Activated naive CD8-positive, alpha-beta T cell (primary cell): ENCODE data around the gene RTCA.
"Not testable (repeated sequence)": the region's sequence is repeated elsewhere in the genome, so short reads cannot be mapped to it uniquely, and the experiment has no call there.

Source experiments
- H3K27ac Mint-ChIP-seq: one replicate; pipeline ENCODE4 v1.8.0; 2021; ENCODE audit warnings: mixed read lengths
- H3K27me3 Mint-ChIP-seq: one replicate; pipeline ENCODE4 v1.8.0; 2021; ENCODE audit warnings: mixed read lengths
- H3K36me3 Mint-ChIP-seq: one replicate; pipeline ENCODE4 v1.8.0; 2021; ENCODE audit warnings: mixed read lengths
- H3K4me1 Mint-ChIP-seq: one replicate; pipeline ENCODE4 v1.8.0; 2021; ENCODE audit warnings: low read depth, mixed read lengths
- H3K4me3 Mint-ChIP-seq: one replicate; pipeline ENCODE4 v1.8.0; 2021; ENCODE audit warnings: mild to moderate bottlenecking, mixed read lengths
- H3K9me3 Mint-ChIP-seq: one replicate; pipeline ENCODE4 v1.8.0; 2021; ENCODE audit warnings: low read depth, mixed read lengths

RTCA gene

DNA sequence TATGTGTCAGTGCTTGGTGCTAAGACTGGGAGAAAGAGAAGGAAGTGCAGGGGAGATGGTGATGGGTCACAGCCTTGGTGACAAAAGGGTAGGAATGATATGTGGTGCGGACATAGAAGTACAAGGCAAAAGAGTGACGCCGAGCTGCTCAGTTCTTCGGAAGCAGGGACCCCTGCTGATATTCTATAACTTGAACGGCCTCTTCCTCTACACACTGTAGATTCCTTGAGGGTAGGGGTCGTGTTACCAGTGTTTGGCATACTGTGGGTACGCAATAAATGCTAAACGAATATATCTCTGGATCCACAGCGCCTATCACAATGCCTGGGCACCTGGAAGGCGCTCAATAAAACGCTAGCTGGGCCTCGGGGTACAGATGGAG lies 16.9 kb upstream of the RTCA start:
- Mint-ChIP-seq H3K4me1 (peaks cover 20% of the 10 kb centered on the region), H3K27me3 (no peaks in the 10 kb centered on the region), H3K4me3 (no peak overlapping the region), H3K9me3 (no peaks in the 10 kb centered on the region), H3K27ac (no peak overlapping the region), H3K36me3 (no peaks in the 10 kb centered on the region)

DNA sequence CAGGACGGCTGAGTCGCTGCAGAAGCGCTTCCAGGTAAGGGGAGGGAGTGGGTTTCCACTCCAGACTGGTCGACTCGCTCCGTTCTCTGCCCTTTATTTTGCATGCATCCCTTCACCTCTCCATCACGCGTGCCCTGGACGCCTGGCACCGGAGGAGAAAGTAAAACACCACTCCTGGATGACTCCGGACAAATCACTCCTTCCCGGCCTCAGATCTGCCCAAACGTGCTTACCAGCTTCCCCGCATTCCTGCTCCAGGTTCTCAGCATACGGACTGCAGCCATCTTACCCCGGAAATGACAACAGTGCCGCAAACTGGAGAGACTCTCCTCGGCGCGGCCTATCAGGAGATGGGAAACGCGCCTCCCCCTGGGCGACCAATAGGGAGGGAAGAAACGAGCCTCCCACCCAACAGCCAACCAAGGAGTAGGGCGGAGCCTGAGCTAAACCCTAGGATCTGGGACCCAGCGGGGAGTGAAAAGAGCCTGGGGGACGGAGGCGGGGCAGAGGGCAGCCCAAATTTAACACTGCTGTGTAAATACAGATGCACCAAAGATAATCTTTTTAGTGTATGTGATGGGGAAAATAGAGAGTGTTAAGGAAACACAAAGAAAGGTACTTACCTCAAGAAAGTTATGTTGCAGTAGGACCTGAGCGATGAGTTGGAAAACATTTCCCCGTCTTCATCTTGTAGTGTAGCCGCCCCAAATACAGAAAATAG lies 16.3 kb upstream of the RTCA start, which contains the start of gene DBT:
TSS of gene DBT (minus strand) at position 298 of the 721 bp plus-strand sequence. CDS start at position 284, 14 bp downstream.
- H3K4me1 Mint-ChIP-seq, result peaks cover 18% of the 10 kb centered on the region
- H3K27me3 Mint-ChIP-seq, result no peaks in the 10 kb centered on the region
- H3K9me3 Mint-ChIP-seq, result no peaks in the 10 kb centered on the region
- peak within 1 kb of the TSS; percentile 55 for H3K27ac Mint-ChIP-seq
- no peak within 1 kb of the TSS for H3K4me3 Mint-ChIP-seq
- H3K36me3 Mint-ChIP-seq, result no peaks in the 10 kb centered on the region

- Mint-ChIP-seq H3K27me3 (no peaks in the 10 kb centered on the region), H3K27ac (peak overlapping the region; percentile 55), H3K9me3 (no peaks in the 10 kb centered on the region), H3K4me1 (peaks cover 16% of the 10 kb centered on the region), H3K4me3 (no peak overlapping the region), H3K36me3 (no peaks in the 10 kb centered on the region)
Measured at GRCh38 chr1:100250264-100250663, 15.8 kb upstream of the RTCA start.

GRCh38 chr1:100250807-100251206 lies 15.2 kb upstream of the RTCA start:
- Mint-ChIP-seq H3K27ac (peak overlapping the region; percentile 55), H3K27me3 (no peaks in the 10 kb centered on the region)

DNA sequence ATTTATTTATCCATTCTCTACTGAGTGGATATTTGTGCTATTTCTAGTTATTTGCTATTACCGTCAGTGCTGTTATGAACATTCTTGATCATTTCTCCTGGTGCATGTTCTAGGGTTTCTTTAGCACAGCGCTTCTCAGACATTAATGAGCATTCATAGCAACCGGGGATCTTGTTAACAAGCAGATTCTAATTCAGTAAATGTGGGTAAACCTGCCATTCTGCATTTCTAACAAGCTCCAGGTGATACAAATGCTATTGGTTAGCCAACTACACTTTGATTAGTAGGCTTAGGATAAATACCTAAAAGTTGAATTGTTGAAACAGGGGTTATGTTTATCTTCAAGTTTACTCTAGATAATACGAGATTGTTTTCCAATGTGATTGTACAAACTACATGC lies 13.1 kb upstream of the RTCA start:
- H3K36me3 Mint-ChIP-seq, result no peaks in the 10 kb centered on the region
- peaks cover 2% of the 10 kb centered on the region for H3K4me1 Mint-ChIP-seq
- H3K4me3 Mint-ChIP-seq, result no peak overlapping the region
- H3K27me3 Mint-ChIP-seq, result no peaks in the 10 kb centered on the region
- no peaks in the 10 kb centered on the region for H3K9me3 Mint-ChIP-seq
- no peak overlapping the region for H3K27ac Mint-ChIP-seq

More at GRCh38 chr1:100250807-100251206, 15.2 kb upstream of the RTCA start:
- peaks cover 12% of the 10 kb centered on the region for H3K4me1 Mint-ChIP-seq
- H3K9me3 Mint-ChIP-seq, result no peaks in the 10 kb centered on the region
- H3K4me3 Mint-ChIP-seq, result no peak overlapping the region
- no peaks in the 10 kb centered on the region for H3K36me3 Mint-ChIP-seq

DNA sequence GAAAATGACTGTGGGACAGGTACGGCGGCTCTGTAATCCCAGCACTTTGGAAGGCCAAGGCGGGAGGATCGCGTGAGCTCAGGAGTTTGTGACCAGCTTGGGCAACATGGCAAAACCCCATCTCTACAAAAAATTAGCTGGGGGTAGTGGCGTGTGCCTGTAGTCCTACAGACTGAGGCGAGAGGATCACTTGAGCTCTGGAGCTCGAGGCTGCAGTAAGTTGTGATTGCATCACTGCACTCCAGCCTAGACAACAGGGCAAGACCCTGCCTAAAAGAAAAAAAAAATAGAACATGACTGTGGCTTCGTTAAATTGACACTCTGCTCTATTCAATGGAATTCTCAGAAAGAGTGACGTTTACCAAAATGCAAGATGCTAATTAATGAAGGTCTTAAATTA lies 12.5 kb upstream of the RTCA start:
- Mint-ChIP-seq H3K36me3 (no peaks in the 10 kb centered on the region), H3K4me1 (peaks cover 2% of the 10 kb centered on the region), H3K4me3 (no peak overlapping the region), H3K27me3 (no peaks in the 10 kb centered on the region), H3K9me3 (no peaks in the 10 kb centered on the region), H3K27ac (no peak overlapping the region)

- not testable (repeated sequence) for H3K27me3 Mint-ChIP-seq, H3K9me3 Mint-ChIP-seq, H3K36me3 Mint-ChIP-seq, H3K4me1 Mint-ChIP-seq, H3K27ac Mint-ChIP-seq, H3K4me3 Mint-ChIP-seq
Measured at GRCh38 chr1:100256273-100256672, 9.7 kb upstream of the RTCA start.

DNA sequence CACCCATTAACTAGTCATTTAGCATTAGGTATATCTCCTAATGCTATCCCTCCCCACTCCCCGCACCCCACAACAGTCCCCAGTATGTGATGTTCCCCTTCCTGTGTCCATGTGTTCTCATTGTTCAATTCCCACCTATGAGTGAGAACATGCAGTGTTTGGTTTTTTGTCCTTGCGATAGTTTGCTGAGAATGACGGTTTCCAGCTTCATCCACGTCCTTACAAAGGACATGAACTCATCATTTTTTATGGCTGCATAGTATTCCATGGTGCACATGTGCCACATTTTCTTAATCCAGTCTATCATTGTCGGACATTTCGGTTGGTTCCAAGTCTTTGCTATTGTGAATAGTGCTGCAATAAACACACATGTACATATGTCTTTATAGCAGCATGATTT lies 7.6 kb upstream of the RTCA start:
- not testable (repeated sequence) for H3K27me3 Mint-ChIP-seq, H3K9me3 Mint-ChIP-seq, H3K27ac Mint-ChIP-seq, H3K4me1 Mint-ChIP-seq, H3K36me3 Mint-ChIP-seq, H3K4me3 Mint-ChIP-seq

- peaks cover 3% of the 10 kb centered on the region for H3K9me3 Mint-ChIP-seq
- no peaks in the 10 kb centered on the region for H3K27me3 Mint-ChIP-seq
- H3K36me3 Mint-ChIP-seq, result peaks cover 16% of the 10 kb centered on the region
- no peak overlapping the region for H3K27ac Mint-ChIP-seq
- H3K4me3 Mint-ChIP-seq, result no peak overlapping the region
- H3K4me1 Mint-ChIP-seq, result peaks cover 12% of the 10 kb centered on the region
Measured at GRCh38 chr1:100261686-100262085, 4.3 kb upstream of the RTCA start.

- H3K27me3 Mint-ChIP-seq, H3K27ac Mint-ChIP-seq, H3K4me3 Mint-ChIP-seq, H3K9me3 Mint-ChIP-seq: not testable (repeated sequence)
- Mint-ChIP-seq H3K36me3 (peaks cover 21% of the 10 kb centered on the region), H3K4me1 (peaks cover 33% of the 10 kb centered on the region)
Measured at GRCh38 chr1:100264081-100264480, 1.9 kb upstream of the RTCA start.

DNA sequence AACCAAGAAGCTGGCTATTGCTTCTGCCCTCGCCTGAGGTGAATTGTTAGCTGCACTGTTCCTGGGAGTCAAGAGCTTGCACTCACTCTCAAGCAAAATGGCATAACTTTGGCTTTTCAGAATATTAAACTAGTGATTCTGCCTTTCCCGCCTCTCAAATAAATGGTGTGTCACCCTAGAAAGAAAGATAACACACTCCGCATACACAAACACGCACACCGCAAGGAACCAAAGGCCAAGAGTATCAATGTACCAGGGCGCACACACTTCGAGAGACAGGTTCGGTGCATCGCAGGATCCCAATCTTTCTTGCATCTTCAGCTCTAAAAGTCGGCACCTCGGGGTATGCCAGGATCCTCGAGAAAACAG lies 470 bp upstream of the RTCA start:
- H3K4me1 Mint-ChIP-seq, result peaks cover 41% of the 10 kb centered on the region
- no peaks in the 10 kb centered on the region for H3K27me3 Mint-ChIP-seq
- H3K4me3 Mint-ChIP-seq, result peak overlapping the region; percentile 100
- peak overlapping the region; percentile 98 for H3K27ac Mint-ChIP-seq
- H3K9me3 Mint-ChIP-seq, result peaks cover 3% of the 10 kb centered on the region
- H3K36me3 Mint-ChIP-seq, result peaks cover 21% of the 10 kb centered on the region

DNA sequence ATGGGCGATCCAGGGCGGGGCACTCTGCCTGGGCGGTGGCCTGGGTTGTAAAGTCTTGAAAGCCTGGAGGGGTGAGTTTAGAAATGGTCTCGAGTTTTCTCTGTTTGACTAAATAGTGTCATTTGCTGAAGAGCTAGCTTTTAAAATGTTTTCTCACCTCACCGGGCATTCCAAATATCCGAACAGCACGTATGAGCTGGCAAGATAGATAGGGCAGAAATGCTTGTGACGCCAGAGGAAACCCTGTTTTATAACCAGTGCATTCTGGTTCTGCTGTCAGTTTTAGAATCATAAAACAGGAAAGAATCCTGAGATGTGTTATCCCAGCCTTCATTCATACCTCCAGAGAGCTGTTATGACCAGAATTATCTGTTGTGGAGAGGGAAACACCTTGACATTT lies 725 bp downstream of the RTCA start:
- Mint-ChIP-seq H3K9me3 (peaks cover under 1% of the 10 kb centered on the region), H3K36me3 (peaks cover 21% of the 10 kb centered on the region), H3K4me3 (peak overlapping the region; percentile 100), H3K4me1 (peaks cover 51% of the 10 kb centered on the region), H3K27ac (peak overlapping the region; percentile 98), H3K27me3 (no peaks in the 10 kb centered on the region)

GRCh38 chr1:100267284-100267683 lies 1.3 kb downstream of the RTCA start:
- H3K27me3 Mint-ChIP-seq, result no peaks in the 10 kb centered on the region
- H3K9me3 Mint-ChIP-seq, result no peaks in the 10 kb centered on the region
- H3K4me3 Mint-ChIP-seq, result peak overlapping the region; percentile 100
- H3K27ac Mint-ChIP-seq, result peak overlapping the region; percentile 54
- peaks cover 24% of the 10 kb centered on the region for H3K36me3 Mint-ChIP-seq
- peaks cover 55% of the 10 kb centered on the region for H3K4me1 Mint-ChIP-seq

GRCh38 chr1:100268202-100268601 lies 2.2 kb downstream of the RTCA start:
- Mint-ChIP-seq H3K27ac (peak overlapping the region; percentile 50), H3K4me3 (peak overlapping the region; percentile 100), H3K9me3 (no peaks in the 10 kb centered on the region), H3K27me3 (no peaks in the 10 kb centered on the region), H3K36me3 (peaks cover 21% of the 10 kb centered on the region), H3K4me1 (peaks cover 58% of the 10 kb centered on the region)

DNA sequence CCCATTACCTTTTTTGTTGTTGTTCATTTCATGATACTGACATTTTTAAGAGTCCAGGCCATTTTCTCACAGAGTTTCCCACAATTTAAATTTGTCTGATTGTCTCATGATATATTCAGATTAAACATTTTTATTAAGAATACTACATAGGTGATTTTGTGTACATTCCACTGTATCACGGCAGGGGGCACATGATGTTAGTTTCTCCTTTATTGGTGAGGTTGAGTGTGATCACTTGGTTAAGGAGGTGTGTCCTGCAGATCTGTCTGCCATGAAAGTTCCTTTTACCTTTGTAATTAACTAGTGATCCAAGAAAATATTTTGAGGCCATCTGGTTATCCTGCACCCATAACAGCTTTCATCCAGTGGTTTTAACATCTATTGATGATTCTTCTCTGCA lies 11.8 kb downstream of the RTCA start:
- Mint-ChIP-seq H3K4me3 (no peak overlapping the region), H3K36me3 (peaks cover 17% of the 10 kb centered on the region), H3K9me3 (no peaks in the 10 kb centered on the region), H3K27me3 (no peaks in the 10 kb centered on the region), H3K4me1 (peaks cover 29% of the 10 kb centered on the region), H3K27ac (peak overlapping the region; percentile 42)

GRCh38 chr1:100279358-100279923 lies 13.4 kb downstream of the RTCA start:
- peak overlapping the region; percentile 13 for H3K27ac Mint-ChIP-seq

More at GRCh38 chr1:100279358-100279923, 13.4 kb downstream of the RTCA start:
- Mint-ChIP-seq H3K27me3 (no peaks in the 10 kb centered on the region), H3K4me1 (peaks cover 22% of the 10 kb centered on the region), H3K4me3 (no peak overlapping the region), H3K9me3 (no peaks in the 10 kb centered on the region), H3K36me3 (peaks cover 14% of the 10 kb centered on the region)
